CD4-positive, alpha-beta T cell (primary cell): ENCODE measurements around the gene DYNLT1. TPM values are rescaled to one million over a fixed set of nuclear protein-coding genes. Genes with fewer than 3 reads are reported as not detected.
A peak's percentile ranks its signal among the peaks of the same experiment; 100 is the strongest.
"Not testable (repeated sequence)": the region's sequence is repeated elsewhere in the genome, so short reads cannot be mapped to it uniquely, and the experiment has no call there.

Experiments used
- ATAC-seq: fragments of 200-7000 bp; cut with Tn5 transposase; one replicate; pipeline ENCODE4 v1.10.0; 2022; ENCODE audit warnings: mild to moderate bottlenecking; ENCODE audit not compliant: poor library complexity
- CTCF ChIA-PET: fragments of 350-600 bp; sonication (Branson Sonifier 250); formaldehyde crosslinking; loops from one replicate; lab custom pipeline; 2021; ENCODE audit warnings: antibody characterized with exemption, inconsistent platforms; lab: Charles Lee
- POLR2A ChIA-PET: fragments of 350-600 bp; sonication (Branson Sonifier 250); formaldehyde crosslinking; loops from one replicate; lab custom pipeline; 2021; ENCODE audit warnings: antibody characterized with exemption, inconsistent platforms; lab: Charles Lee
- DNase-seq, 14 experiments: peaks; one replicate each; pipeline ENCODE4 v3.0.0-alpha.2; 2013 to 2020; ENCODE audit warnings: mixed read lengths in 2 of 14
- H3K27ac ChIP-seq, 2 donors: one replicate each; pipeline versions ENCODE4 v1.5.1 to v1.7.0; 2013; ENCODE audit warnings: low read length in 2 of 2, low read depth in 1 of 2, mild to moderate bottlenecking in 1 of 2
- H3K27me3 ChIP-seq, 2 experiments: 1 replicate in 1 of 2; 2 replicates in 1 of 2; pipeline versions ENCODE4 v1.6.1 to v1.7.0; 2013; ENCODE audit warnings: low read length in 2 of 2, control low read depth in 1 of 2, mild to moderate bottlenecking in 1 of 2, moderate library complexity in 1 of 2; ENCODE audit not compliant: insufficient read depth in 2 of 2, control insufficient read depth in 1 of 2
- H3K36me3 ChIP-seq: one replicate; pipeline ENCODE4 v1.6.1; 2013; ENCODE audit warnings: low read length, control low read depth; ENCODE audit not compliant: insufficient read depth
- H3K4me1 ChIP-seq: one replicate; pipeline ENCODE4 v1.6.1; 2013; ENCODE audit warnings: low read length, control low read depth; ENCODE audit not compliant: insufficient read depth
- H3K4me3 ChIP-seq: one replicate; pipeline ENCODE4 v1.5.1; 2013; ENCODE audit warnings: mild to moderate bottlenecking, low read length, moderate library complexity
- H3K9me3 ChIP-seq, 2 experiments: 1 replicate in 1 of 2; 2 replicates in 1 of 2; pipeline versions ENCODE4 v1.6.1 to v1.7.0; 2013; ENCODE audit warnings: low read length in 2 of 2, mild to moderate bottlenecking in 2 of 2, control low read depth in 1 of 2, moderate library complexity in 1 of 2; ENCODE audit not compliant: control insufficient read depth in 1 of 2, insufficient read depth in 1 of 2
- H3K27ac Mint-ChIP-seq: one replicate; pipeline ENCODE4 v1.8.0; 2020; ENCODE audit warnings: mixed read lengths
- H3K27me3 Mint-ChIP-seq: one replicate; pipeline ENCODE4 v1.8.0; 2021; ENCODE audit warnings: mixed read lengths
- H3K36me3 Mint-ChIP-seq: one replicate; pipeline ENCODE4 v1.8.0; 2021; ENCODE audit warnings: low read depth, mixed read lengths
- H3K4me1 Mint-ChIP-seq: one replicate; pipeline ENCODE4 v1.8.0; 2021; ENCODE audit warnings: low read depth, mixed read lengths
- H3K4me3 Mint-ChIP-seq: one replicate; pipeline ENCODE4 v1.8.0; 2020; ENCODE audit warnings: mild to moderate bottlenecking, mixed read lengths
- H3K9me3 Mint-ChIP-seq: one replicate; pipeline ENCODE4 v1.8.0; 2020; ENCODE audit warnings: mixed read lengths
- intact Hi-C, 2 experiments: fragments of 100-400 bp; cut with DNase I in 1 of 2; cut with micrococcal nuclease in 1 of 2; formaldehyde crosslinking; loops; one replicate each; pipeline versions ENCODE4 v1.15.1 to v1.9.0; 2023 to 2025; cut with DNase I, micrococcal nuclease
- total RNA-seq, 174 experiments: library from RNA in 2 of 174; stranded (reverse) in 2 of 174; gene quantifications; one replicate each; pipeline ENCODE4 v1.2.3 and lab custom pipeline; 2021 to 2026
- TF ChIP-seq, protein P1 (sequence below): fragments of 200-600 bp; IDR thresholded peaks from one replicate; pipeline ENCODE4 v1.8.0; 2022; ENCODE audit warnings: antibody characterized with exemption, mild to moderate bottlenecking

The DYNLT1 gene
- total RNA-seq, 2 experiments from 2014 or later, result 170 to 182 TPM

DNA sequence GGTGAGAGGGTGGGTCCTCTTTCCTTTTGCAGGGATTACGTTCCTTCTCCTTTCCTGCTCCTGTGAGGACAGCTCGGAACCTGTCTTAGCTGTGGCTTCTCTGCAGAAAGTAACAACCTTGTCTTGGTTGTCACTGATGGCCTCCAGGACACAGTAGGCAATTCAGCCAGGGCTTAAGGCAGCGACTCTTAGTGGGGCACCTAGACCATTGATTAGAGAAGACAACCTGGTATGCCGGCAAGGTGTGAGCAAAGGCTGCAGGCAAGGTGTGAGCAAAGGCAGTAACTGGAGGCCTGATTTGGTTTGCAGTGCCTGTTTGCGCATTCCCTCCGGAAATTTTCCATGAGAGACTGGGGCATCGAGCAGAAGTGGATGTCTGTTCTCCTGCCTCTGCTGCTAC, 37.6 kb downstream of the DYNLT1 start:
- intact Hi-C loops, result no loop called here
- H3K36me3 ChIP-seq, result peaks cover 92% of the 10 kb centered on the region
- DNase-seq, result no peak

DNA sequence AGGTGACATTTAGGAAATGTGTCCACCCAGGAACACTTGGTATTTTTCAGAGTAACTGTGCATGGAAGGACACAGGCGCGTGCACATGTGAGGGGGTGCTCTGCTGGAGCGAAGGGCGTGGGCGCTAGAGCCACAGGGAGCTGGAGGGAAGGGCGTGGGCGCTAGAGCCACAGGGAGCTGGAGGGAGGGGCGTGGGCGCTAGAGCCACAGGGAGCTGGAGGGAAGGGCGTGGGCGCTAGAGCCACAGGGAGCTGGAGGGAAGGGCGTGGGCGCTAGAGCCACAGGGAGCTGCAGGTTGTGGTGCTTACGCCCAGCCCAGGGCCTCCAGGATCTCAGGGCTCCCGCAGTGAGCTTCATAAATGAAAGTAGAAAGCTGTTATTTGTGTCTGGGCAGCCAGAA, 38.5 kb downstream of the DYNLT1 start:
- DNase-seq, H3K9me3 Mint-ChIP-seq, H3K4me3 ChIP-seq, ATAC-seq, H3K9me3 ChIP-seq, POLR2A ChIA-PET, H3K27me3 ChIP-seq, H3K4me3 Mint-ChIP-seq, H3K4me1 Mint-ChIP-seq, intact Hi-C loops, H3K4me1 ChIP-seq, H3K27me3 Mint-ChIP-seq, H3K27ac ChIP-seq: not testable (repeated sequence)
- Mint-ChIP-seq H3K36me3 (peaks cover 80% of the 10 kb centered on the region), H3K27ac (peak overlapping the region; percentile 39)
- peaks cover 88% of the 10 kb centered on the region for H3K36me3 ChIP-seq
- CTCF ChIA-PET, result interaction anchor here (0.7 to 1.7 kb wide), 6 partner anchors 9 to 392 kb away, joined by 3 to 10 read pairs (median 4); no protein-coding TSS in a partner anchor

More for the DNA sequence above, 37.6 kb downstream of the DYNLT1 start:
- ATAC-seq, result no peak
- Histone ChIP-seq H3K4me1 (no peaks in the 10 kb centered on the region), H3K9me3 (no peaks in the 10 kb centered on the region), H3K27me3 (no peaks in the 10 kb centered on the region), H3K4me3 (no peak overlapping the region), H3K27ac (no peak overlapping the region)
- ChIA-PET POLR2A (no interaction called here), CTCF (interaction anchor here (1.2 kb wide), 1 partner anchor 84 kb away, joined by 3 read pairs; no protein-coding TSS in a partner anchor)
- Mint-ChIP-seq H3K4me1 (peaks cover 5% of the 10 kb centered on the region), H3K4me3 (no peak overlapping the region), H3K9me3 (no peaks in the 10 kb centered on the region), H3K27me3 (no peaks in the 10 kb centered on the region), H3K27ac (no peak overlapping the region), H3K36me3 (peaks cover 83% of the 10 kb centered on the region)
- TF ChIP-seq, protein P1, sequence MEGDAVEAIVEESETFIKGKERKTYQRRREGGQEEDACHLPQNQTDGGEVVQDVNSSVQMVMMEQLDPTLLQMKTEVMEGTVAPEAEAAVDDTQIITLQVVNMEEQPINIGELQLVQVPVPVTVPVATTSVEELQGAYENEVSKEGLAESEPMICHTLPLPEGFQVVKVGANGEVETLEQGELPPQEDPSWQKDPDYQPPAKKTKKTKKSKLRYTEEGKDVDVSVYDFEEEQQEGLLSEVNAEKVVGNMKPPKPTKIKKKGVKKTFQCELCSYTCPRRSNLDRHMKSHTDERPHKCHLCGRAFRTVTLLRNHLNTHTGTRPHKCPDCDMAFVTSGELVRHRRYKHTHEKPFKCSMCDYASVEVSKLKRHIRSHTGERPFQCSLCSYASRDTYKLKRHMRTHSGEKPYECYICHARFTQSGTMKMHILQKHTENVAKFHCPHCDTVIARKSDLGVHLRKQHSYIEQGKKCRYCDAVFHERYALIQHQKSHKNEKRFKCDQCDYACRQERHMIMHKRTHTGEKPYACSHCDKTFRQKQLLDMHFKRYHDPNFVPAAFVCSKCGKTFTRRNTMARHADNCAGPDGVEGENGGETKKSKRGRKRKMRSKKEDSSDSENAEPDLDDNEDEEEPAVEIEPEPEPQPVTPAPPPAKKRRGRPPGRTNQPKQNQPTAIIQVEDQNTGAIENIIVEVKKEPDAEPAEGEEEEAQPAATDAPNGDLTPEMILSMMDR, result no peak

DNA sequence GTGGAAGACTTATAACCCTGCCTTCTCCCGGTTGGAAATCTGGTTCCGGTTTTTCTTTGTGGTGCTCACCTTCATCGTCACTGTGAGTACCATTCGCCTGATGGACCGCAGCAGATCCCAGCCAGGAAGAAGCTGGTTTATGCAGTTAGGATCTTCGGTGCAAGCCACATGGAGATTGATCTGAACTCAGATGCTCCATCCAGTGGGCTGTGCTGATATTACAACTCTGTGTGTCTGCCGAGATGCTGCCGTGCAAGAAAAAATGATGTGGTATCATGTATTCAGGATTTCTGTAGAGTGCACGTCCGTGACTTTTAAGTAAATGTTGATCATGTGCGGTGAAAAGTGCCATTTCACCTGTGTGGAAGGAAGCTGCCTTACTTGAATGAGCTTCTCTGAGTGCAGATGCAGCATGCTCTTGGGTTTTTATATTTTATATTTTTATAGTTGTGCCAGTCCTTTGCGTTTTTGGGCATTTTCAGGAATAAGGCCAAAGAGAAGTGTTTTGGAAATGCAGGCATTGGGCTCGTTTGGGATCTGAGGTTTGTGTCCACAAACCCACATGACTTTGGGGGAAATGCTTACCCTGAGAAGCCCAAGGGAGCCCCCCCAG, 39.2 kb downstream of the DYNLT1 start:
- no peak overlapping the region for H3K4me3 Mint-ChIP-seq
- intact Hi-C loops, result loop anchor here (1.0 to 2.0 kb wide), 2 partner anchors 385 to 391 kb away; no protein-coding TSS in a partner anchor
- H3K9me3 Mint-ChIP-seq, result no peaks in the 10 kb centered on the region
- DNase-seq (peak; percentile 30 to 75 (median 52)), ATAC-seq (peak; percentile 85)
- peak overlapping the region; percentile 39 for H3K27ac Mint-ChIP-seq
- Histone ChIP-seq H3K4me3 (no peak overlapping the region), H3K36me3 (peaks cover 82% of the 10 kb centered on the region), H3K9me3 (no peaks in the 10 kb centered on the region), H3K4me1 (no peaks in the 10 kb centered on the region), H3K27ac (no peak overlapping the region), H3K27me3 (no peaks in the 10 kb centered on the region)
- TF ChIP-seq, protein P1, result peak; percentile 70
- ChIA-PET CTCF (interaction anchor here (0.7 to 1.7 kb wide), 9 partner anchors 9 to 391 kb away, joined by 3 to 10 read pairs (median 4); no protein-coding TSS in a partner anchor), POLR2A (no interaction called here)
- peaks cover 77% of the 10 kb centered on the region for H3K36me3 Mint-ChIP-seq
- H3K27me3 Mint-ChIP-seq, result no peaks in the 10 kb centered on the region
- H3K4me1 Mint-ChIP-seq, result peaks cover 5% of the 10 kb centered on the region
